Vagina (tissue), 2 donors: ENCODE results near the gene GRHL3.

Experiments used
- POLR2A ChIP-seq, 2 donors: fragments of 450-650 bp; IDR thresholded peaks; one replicate each; pipeline ENCODE4 v1.6.1; 2017; ENCODE audit warnings: antibody characterized with exemption in 2 of 2, mild to moderate bottlenecking in 2 of 2, moderate library complexity in 2 of 2
- POLR2AphosphoS5 ChIP-seq, 2 donors: sonication (generic); formaldehyde crosslinking; IDR thresholded peaks; one replicate each; pipeline ENCODE4 v1.9.0; 2017; ENCODE audit warnings: antibody characterized with exemption in 2 of 2, mild to moderate bottlenecking in 2 of 2, low read depth in 1 of 2; ENCODE audit not compliant: insufficient read depth in 1 of 2
- TF ChIP-seq, protein P1 (sequence below), 3 experiments: fragments of 450-650 bp in 2 of 3; fragments of 200-600 bp in 1 of 3; sonication (generic) in 1 of 3; IDR thresholded peaks; one replicate each; pipeline ENCODE4 v1.5.1; 2017 to 2019; ENCODE audit warnings: antibody characterized with exemption in 3 of 3, mild to moderate bottlenecking in 2 of 3, moderate library complexity in 2 of 3

GRCh38 chr1:24384251-24385090 is 65.3 kb downstream of the GRHL3 start:
- TF ChIP-seq, protein P1, sequence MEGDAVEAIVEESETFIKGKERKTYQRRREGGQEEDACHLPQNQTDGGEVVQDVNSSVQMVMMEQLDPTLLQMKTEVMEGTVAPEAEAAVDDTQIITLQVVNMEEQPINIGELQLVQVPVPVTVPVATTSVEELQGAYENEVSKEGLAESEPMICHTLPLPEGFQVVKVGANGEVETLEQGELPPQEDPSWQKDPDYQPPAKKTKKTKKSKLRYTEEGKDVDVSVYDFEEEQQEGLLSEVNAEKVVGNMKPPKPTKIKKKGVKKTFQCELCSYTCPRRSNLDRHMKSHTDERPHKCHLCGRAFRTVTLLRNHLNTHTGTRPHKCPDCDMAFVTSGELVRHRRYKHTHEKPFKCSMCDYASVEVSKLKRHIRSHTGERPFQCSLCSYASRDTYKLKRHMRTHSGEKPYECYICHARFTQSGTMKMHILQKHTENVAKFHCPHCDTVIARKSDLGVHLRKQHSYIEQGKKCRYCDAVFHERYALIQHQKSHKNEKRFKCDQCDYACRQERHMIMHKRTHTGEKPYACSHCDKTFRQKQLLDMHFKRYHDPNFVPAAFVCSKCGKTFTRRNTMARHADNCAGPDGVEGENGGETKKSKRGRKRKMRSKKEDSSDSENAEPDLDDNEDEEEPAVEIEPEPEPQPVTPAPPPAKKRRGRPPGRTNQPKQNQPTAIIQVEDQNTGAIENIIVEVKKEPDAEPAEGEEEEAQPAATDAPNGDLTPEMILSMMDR (IDR thresholded peaks at IDR 0.05) = no peak
- no peak for TF ChIP-seq POLR2A (IDR thresholded peaks at IDR 0.05)
- peak in 1 of 2 donors; percentile 5 for TF ChIP-seq POLR2AphosphoS5 (IDR thresholded peaks at IDR 0.05; ENCODE audit: insufficient read depth in 1 of 2, low read depth in 1 of 2)
